ENCODE data around the gene RGSL1. TPM values are rescaled to one million over a fixed set of nuclear protein-coding genes. Genes with fewer than 3 reads are reported as not detected.
A peak's percentile ranks its signal among the peaks of the same experiment; 100 is the strongest.

The RGSL1 gene
- total and polyA plus RNA-seq, 9 of the 15 experiments (the other 6 are each of a cell fraction or from before 2014, with no cell fraction given), result 0.03 TPM; not detected in 8

- no peaks in the 10 kb centered on the region for H4K20me1 ChIP-seq (replicated peaks; ENCODE audit: control insufficient read depth, insufficient read depth, low read length)
- DNase-seq (ENCODE audit: extremely low read depth in 1 of 4, low spot score in 3 of 4), result no peak
- H3K4me2 ChIP-seq (ENCODE audit: insufficient read depth, low read length), result no peak overlapping the region
- H3K36me3 ChIP-seq (ENCODE audit: control insufficient read depth, insufficient read depth, low read length), result no peaks in the 10 kb centered on the region
- no peaks in the 10 kb centered on the region for H3K4me1 ChIP-seq (replicated peaks in 1 of 2; ENCODE audit: control insufficient read depth in 2 of 2, insufficient read depth in 2 of 2, low read length in 2 of 2)
- H3K27me3 ChIP-seq (ENCODE audit: control insufficient read depth in 2 of 2, insufficient read depth in 2 of 2, low read length in 2 of 2), result no peaks in the 10 kb centered on the region; a peak in 1 of 5 replicates
- no peak overlapping the region for H3K4me3 ChIP-seq
- no peak overlapping the region for H3K9ac ChIP-seq (ENCODE audit: insufficient read depth in 1 of 2, low read depth in 2 of 2, low read length in 2 of 2)
- no peak overlapping the region for H2AFZ ChIP-seq (ENCODE audit: low read depth, low read length)
- intact Hi-C loops (cut with micrococcal nuclease) (no loop called here), in situ Hi-C loops (cut with MboI) (no loop called here)
- TF ChIP-seq TRIM28 (IDR thresholded peaks at IDR 0.05) (0 out of 2 replicates have a peak, but pooled peaks have one; percentile 35), THAP7 (CRISPR knock-in tag; IDR thresholded peaks at IDR 0.05) (no peak), ZNF551 (CRISPR knock-in tag; IDR thresholded peaks at IDR 0.05) (no peak), CBX3 (IDR thresholded peaks at IDR 0.05; ENCODE audit: borderline replicate concordance in 1 of 2, low read length in 2 of 2) (0 out of 3 replicates have a peak, but pooled peaks of 1 of the 2 experiments have one; percentile 23), ZNF280A (IDR thresholded peaks at IDR 0.05; ENCODE audit: low read depth, partially characterized antibody) (peak; percentile 53)
- H3K9me3 ChIP-seq (replicated peaks; ENCODE audit: control insufficient read depth, insufficient read depth, low read depth, low read length), result no peaks in the 10 kb centered on the region
- CTCF ChIA-PET (ENCODE audit: low intra/inter-chr PET ratio), result no interaction called here
- no peaks in the 10 kb centered on the region for H3K9me1 ChIP-seq (ENCODE audit: control insufficient read depth, insufficient read depth, low read length)
- H3K27ac ChIP-seq (ENCODE audit: extremely low read depth, low read depth, low read length), result no peak overlapping the region
- FAIRE-seq, result no peak
- ATAC-seq, result no peak
- BruUV-seq (replicated peaks), result no TSS peak
- POLR2A ChIA-PET, result no interaction called here
- H3K79me2 ChIP-seq (ENCODE audit: control insufficient read depth, insufficient read depth, low read length), result no peaks in the 10 kb centered on the region
These were observed 75.4 kb downstream of the RGSL1 start for GRCh38 chr1:182525342-182525741.
